ENCODE measurements around the gene HSCB. TPM values are rescaled to one million over a fixed set of nuclear protein-coding genes. Genes with fewer than 3 reads are reported as not detected.

The HSCB gene
- total and polyA plus RNA-seq, 2 donors from 2014 or later = 13.2 to 32.1 TPM

- Histone ChIP-seq H3K4me1 (ENCODE audit: control insufficient read depth in 2 of 3, insufficient read depth in 2 of 3, low read depth in 1 of 3, low read length in 3 of 3) (peaks cover 0 to 12% (median 11%) of the 10 kb centered on the region in 3 donors), H3K27me3 (ENCODE audit: control insufficient read depth, insufficient read depth, low read length) (no peaks in the 10 kb centered on the region), H3K9me3 (ENCODE audit: control insufficient read depth in 2 of 3, insufficient read depth in 1 of 3, low read length in 3 of 3) (no peaks in the 10 kb centered on the region), H3K9ac (ENCODE audit: low read length in 3 of 3) (no peak overlapping the region), H3K27ac (ENCODE audit: low read depth in 2 of 2, low read length in 2 of 2) (no peak overlapping the region), H3K36me3 (ENCODE audit: control insufficient read depth in 2 of 3, insufficient read depth in 3 of 3, low read length in 3 of 3) (peaks cover 5 to 14% (median 12%) of the 10 kb centered on the region in 3 donors), H3K4me3 (ENCODE audit: low read length in 3 of 3) (no peak overlapping the region)
- DNase-seq (no peak), FAIRE-seq (no peak)
- intact Hi-C loops (cut with DNase I) = no loop called here
- no peak for TF ChIP-seq CTCF (IDR thresholded peaks at IDR 0.05; ENCODE audit: borderline replicate concordance, extremely low read depth, insufficient read depth)
Observed at GRCh38 chr22:28779833-28780232, 38.0 kb downstream of the HSCB start.

- H3K4me3 ChIP-seq (ENCODE audit: low read length in 3 of 3) = no peak overlapping the region
- DNase-seq (no peak), FAIRE-seq (no peak)
- no peak overlapping the region for H3K9ac ChIP-seq (ENCODE audit: low read length in 3 of 3)
- H3K9me3 ChIP-seq (ENCODE audit: control insufficient read depth in 2 of 3, insufficient read depth in 1 of 3, low read length in 3 of 3) = no peaks in the 10 kb centered on the region
- no peak for TF ChIP-seq CTCF (IDR thresholded peaks at IDR 0.05; ENCODE audit: borderline replicate concordance, extremely low read depth, insufficient read depth)
- H3K27me3 ChIP-seq (ENCODE audit: control insufficient read depth, insufficient read depth, low read length) = no peaks in the 10 kb centered on the region
- H3K36me3 ChIP-seq (ENCODE audit: control insufficient read depth in 2 of 3, insufficient read depth in 3 of 3, low read length in 3 of 3) = peaks cover 7 to 13% (median 12%) of the 10 kb centered on the region in 3 donors
- peaks cover 0 to 12% (median 11%) of the 10 kb centered on the region in 3 donors for H3K4me1 ChIP-seq (ENCODE audit: control insufficient read depth in 2 of 3, insufficient read depth in 2 of 3, low read depth in 1 of 3, low read length in 3 of 3)
- intact Hi-C loops (cut with DNase I) = no loop called here
- no peak overlapping the region for H3K27ac ChIP-seq (ENCODE audit: low read depth in 2 of 2, low read length in 2 of 2)
Observed at GRCh38 chr22:28780296-28780695, 38.5 kb downstream of the HSCB start.

GRCh38 chr22:28783786-28784671, 42.2 kb downstream of the HSCB start:
- H3K36me3 ChIP-seq (ENCODE audit: control insufficient read depth in 2 of 3, insufficient read depth in 3 of 3, low read length in 3 of 3) = peaks cover 11 to 27% (median 26%) of the 10 kb centered on the region in 3 donors
- FAIRE-seq (no peak), DNase-seq (peak in 3 of 5 donors; percentile 24 to 66 (median 62))
- no peaks in the 10 kb centered on the region for H3K27me3 ChIP-seq (ENCODE audit: control insufficient read depth, insufficient read depth, low read length)
- peak overlapping the region; percentile 37 to 59 for H3K27ac ChIP-seq (ENCODE audit: low read depth in 2 of 2, low read length in 2 of 2)
- no peak overlapping the region for H3K4me3 ChIP-seq (ENCODE audit: low read length in 3 of 3)
- H3K9ac ChIP-seq (ENCODE audit: low read length in 3 of 3) = peak overlapping the region in 2 of 3 donors; percentile 17 to 53
- peaks cover 0 to 12% (median 11%) of the 10 kb centered on the region in 3 donors for H3K4me1 ChIP-seq (ENCODE audit: control insufficient read depth in 2 of 3, insufficient read depth in 2 of 3, low read depth in 1 of 3, low read length in 3 of 3)
- H3K9me3 ChIP-seq (ENCODE audit: control insufficient read depth in 2 of 3, insufficient read depth in 1 of 3, low read length in 3 of 3) = no peaks in the 10 kb centered on the region
- intact Hi-C loops (cut with DNase I) = no loop called here
- no peak for TF ChIP-seq CTCF (IDR thresholded peaks at IDR 0.05; ENCODE audit: borderline replicate concordance, extremely low read depth, insufficient read depth)
